Loucy (cell line): ENCODE measurements around the gene WDR45B.

Source experiments
- CTCF ChIP-seq: fragments of 200-600 bp; sonication (generic); conservative IDR thresholded peaks from 2 replicates; pipeline ENCODE4 v1.5.1; 2014; ENCODE audit warnings: mild to moderate bottlenecking, antibody characterized with exemption, low read length
- EZH2phosphoT487 ChIP-seq: fragments of 200-600 bp; IDR thresholded peaks from 2 replicates; pipeline ENCODE4 v1.6.1; 2018; ENCODE audit warnings: antibody characterized with exemption, mild to moderate bottlenecking, moderate library complexity, borderline replicate concordance

- TF ChIP-seq CTCF (no peak), EZH2phosphoT487 (no peak)
Measured at GRCh38 chr17:82614095-82614631, 34.1 kb downstream of the WDR45B start.
